ENCODE measurements around the gene NUP205. TPM values are rescaled to one million over a fixed set of nuclear protein-coding genes. Genes with fewer than 3 reads are reported as not detected.

NUP205 gene
- total RNA-seq, 4 donors from 2014 or later: 28.6 to 68.2 (median 42.1) TPM

GRCh38 chr7:135517060-135517459 is 40.7 kb upstream of the NUP205 start:
- H3K4me1 ChIP-seq: no peaks in the 10 kb centered on the region
- no peak overlapping the region for H3K27ac ChIP-seq
- no peaks in the 10 kb centered on the region for H3K27me3 ChIP-seq
- no peaks in the 10 kb centered on the region for H3K36me3 ChIP-seq
- no peak for DNase-seq (ENCODE audit: low spot score in 2 of 2)
- no peak overlapping the region for H3K4me3 ChIP-seq
- 82 to 85% methylated on average over 3 of the region's 3 CpGs for WGBS, 2 donors
- TF ChIP-seq EP300 (IDR thresholded peaks at IDR 0.05): no peak
- TF ChIP-seq POLR2A (IDR thresholded peaks at IDR 0.05): no peak
- no peak for TF ChIP-seq CTCF (IDR thresholded peaks at IDR 0.05)
- no peaks in the 10 kb centered on the region for H3K9me3 ChIP-seq

GRCh38 chr7:135518748-135519147 is 39.0 kb upstream of the NUP205 start:
- H3K9me3 ChIP-seq: peaks cover 0 to 9% (median 0%) of the 10 kb centered on the region in 4 donors

GRCh38 chr7:135519233-135519688 is 38.5 kb upstream of the NUP205 start:
- no peak overlapping the region for H3K27ac ChIP-seq
- DNase-seq (ENCODE audit: low spot score in 2 of 2): no peak
- no peaks in the 10 kb centered on the region for H3K27me3 ChIP-seq
- H3K4me1 ChIP-seq: no peaks in the 10 kb centered on the region
- TF ChIP-seq POLR2A (IDR thresholded peaks at IDR 0.05): no peak
- no peak for TF ChIP-seq CTCF (IDR thresholded peaks at IDR 0.05)
- TF ChIP-seq EP300 (IDR thresholded peaks at IDR 0.05): no peak
- no peak overlapping the region for H3K4me3 ChIP-seq
- no peaks in the 10 kb centered on the region for H3K36me3 ChIP-seq
- H3K9me3 ChIP-seq: peaks cover 0 to 9% (median 0%) of the 10 kb centered on the region in 4 donors

More at GRCh38 chr7:135518748-135519147, 39.0 kb upstream of the NUP205 start:
- H3K4me3 ChIP-seq: no peak overlapping the region
- H3K27me3 ChIP-seq: no peaks in the 10 kb centered on the region
- H3K27ac ChIP-seq: no peak overlapping the region
- H3K36me3 ChIP-seq: no peaks in the 10 kb centered on the region
- TF ChIP-seq POLR2A (IDR thresholded peaks at IDR 0.05) (no peak), EP300 (IDR thresholded peaks at IDR 0.05) (no peak), CTCF (IDR thresholded peaks at IDR 0.05) (no peak)
- H3K4me1 ChIP-seq: no peaks in the 10 kb centered on the region
- WGBS, 2 donors: 93 to 96% methylated on average over 1 of the region's 1 CpG
- no peak for DNase-seq (ENCODE audit: low spot score in 2 of 2)

GRCh38 chr7:135519871-135520270 is 37.8 kb upstream of the NUP205 start:
- no peak for DNase-seq (ENCODE audit: low spot score in 2 of 2)
- Histone ChIP-seq H3K36me3 (no peaks in the 10 kb centered on the region), H3K4me1 (no peaks in the 10 kb centered on the region), H3K27ac (no peak overlapping the region), H3K27me3 (no peaks in the 10 kb centered on the region), H3K9me3 (peaks cover 0 to 9% (median 0%) of the 10 kb centered on the region in 4 donors), H3K4me3 (no peak overlapping the region)
- 90 to 94% methylated on average over 4 of the region's 4 CpGs for WGBS, 2 donors
- no peak for TF ChIP-seq POLR2A (IDR thresholded peaks at IDR 0.05)
- TF ChIP-seq CTCF (IDR thresholded peaks at IDR 0.05): no peak
- no peak for TF ChIP-seq EP300 (IDR thresholded peaks at IDR 0.05)

- no peak overlapping the region for H3K27ac ChIP-seq
- H3K4me3 ChIP-seq: no peak overlapping the region
- no peaks in the 10 kb centered on the region for H3K4me1 ChIP-seq
- no peaks in the 10 kb centered on the region for H3K27me3 ChIP-seq
- peaks cover 0 to 9% (median 0%) of the 10 kb centered on the region in 4 donors for H3K9me3 ChIP-seq
- DNase-seq (ENCODE audit: low spot score in 2 of 2): no peak
- 82 to 87% methylated on average over 6 of the region's 6 CpGs for WGBS, 2 donors
- TF ChIP-seq EP300 (IDR thresholded peaks at IDR 0.05): no peak
- no peak for TF ChIP-seq CTCF (IDR thresholded peaks at IDR 0.05)
- no peak for TF ChIP-seq POLR2A (IDR thresholded peaks at IDR 0.05)
- H3K36me3 ChIP-seq: no peaks in the 10 kb centered on the region
Measured at GRCh38 chr7:135522509-135522908, 35.2 kb upstream of the NUP205 start.
